ENCODE measurements around the gene NKX2-4.
A peak's percentile ranks its signal among the peaks of the same experiment; 100 is the strongest.
"Not testable (repeated sequence)": the region's sequence is repeated elsewhere in the genome, so short reads cannot be mapped to it uniquely, and the experiment has no call there.

NKX2-4 gene

DNA sequence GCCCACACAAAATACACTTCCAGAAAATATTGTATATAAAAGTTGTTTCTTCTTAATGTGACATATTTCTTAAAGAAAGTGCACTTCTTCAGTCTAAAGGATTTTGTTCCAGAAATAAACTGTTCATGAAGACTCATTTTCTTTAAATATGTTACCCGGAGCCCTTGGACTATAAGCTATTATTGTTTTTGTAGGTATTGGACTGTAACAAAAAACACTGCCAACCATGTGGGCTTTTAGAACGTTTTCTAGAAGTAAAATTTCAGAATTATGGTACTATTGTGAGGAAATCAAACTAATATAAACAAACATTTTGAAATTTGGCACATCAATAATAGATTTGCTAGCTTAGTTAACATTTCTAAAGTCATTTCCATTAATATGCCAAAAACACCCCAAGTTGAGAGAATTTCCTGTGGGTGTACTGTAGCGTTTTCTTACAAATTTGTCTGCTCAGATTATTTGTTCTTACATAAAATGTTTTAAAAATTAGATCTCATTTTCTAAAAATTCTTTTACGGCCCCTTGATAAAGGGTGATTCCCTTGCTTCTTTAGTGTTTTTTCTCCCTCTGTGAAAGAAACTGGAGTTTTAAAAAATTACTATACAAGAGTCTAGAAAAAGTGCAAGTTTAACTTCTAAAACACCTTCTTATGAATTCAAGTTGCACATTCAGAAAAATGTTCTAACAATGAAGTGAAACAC lies 3.4 kb downstream of the NKX2-4 start:
- DNase-seq, result no peak

DNA sequence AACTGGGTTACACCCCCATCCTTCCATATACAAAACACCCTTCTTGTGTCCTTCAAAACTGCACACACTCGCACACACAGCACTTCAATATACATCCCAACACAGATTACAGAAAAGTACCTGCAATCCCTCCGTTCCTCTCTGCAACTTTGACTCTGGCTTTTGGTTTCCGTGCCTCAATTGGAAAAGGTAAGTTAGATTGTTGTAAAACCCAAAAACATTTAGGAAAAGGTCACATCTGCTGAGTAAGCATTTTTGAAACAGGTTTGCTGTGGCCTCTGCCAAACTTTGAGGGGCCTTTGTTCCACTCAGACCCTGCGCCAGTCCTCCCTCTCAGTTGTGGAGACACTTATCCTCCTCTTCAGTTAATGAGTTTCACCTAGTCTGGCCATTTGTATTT lies 4.2 kb downstream of the NKX2-4 start:
- DNase-seq, result no peak

DNA sequence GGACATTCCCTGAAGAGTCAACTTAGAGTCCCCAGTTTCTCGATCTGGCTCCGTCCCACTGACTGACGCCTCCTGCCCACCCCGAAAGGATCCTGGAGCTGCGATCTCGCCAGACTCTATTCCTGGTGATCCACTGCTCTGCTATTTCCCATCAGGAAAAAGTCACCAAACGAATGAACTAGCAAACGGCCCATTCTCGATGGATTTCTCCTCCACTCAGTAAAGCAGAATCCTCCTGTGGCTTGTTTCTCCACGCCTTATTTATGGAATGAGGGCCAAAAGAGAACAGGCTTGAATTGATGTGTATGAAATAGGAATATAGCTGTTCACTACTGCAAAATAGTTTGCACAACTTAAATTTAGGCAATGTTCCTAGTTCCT lies 5.4 kb downstream of the NKX2-4 start:
- no peak for DNase-seq

DNA sequence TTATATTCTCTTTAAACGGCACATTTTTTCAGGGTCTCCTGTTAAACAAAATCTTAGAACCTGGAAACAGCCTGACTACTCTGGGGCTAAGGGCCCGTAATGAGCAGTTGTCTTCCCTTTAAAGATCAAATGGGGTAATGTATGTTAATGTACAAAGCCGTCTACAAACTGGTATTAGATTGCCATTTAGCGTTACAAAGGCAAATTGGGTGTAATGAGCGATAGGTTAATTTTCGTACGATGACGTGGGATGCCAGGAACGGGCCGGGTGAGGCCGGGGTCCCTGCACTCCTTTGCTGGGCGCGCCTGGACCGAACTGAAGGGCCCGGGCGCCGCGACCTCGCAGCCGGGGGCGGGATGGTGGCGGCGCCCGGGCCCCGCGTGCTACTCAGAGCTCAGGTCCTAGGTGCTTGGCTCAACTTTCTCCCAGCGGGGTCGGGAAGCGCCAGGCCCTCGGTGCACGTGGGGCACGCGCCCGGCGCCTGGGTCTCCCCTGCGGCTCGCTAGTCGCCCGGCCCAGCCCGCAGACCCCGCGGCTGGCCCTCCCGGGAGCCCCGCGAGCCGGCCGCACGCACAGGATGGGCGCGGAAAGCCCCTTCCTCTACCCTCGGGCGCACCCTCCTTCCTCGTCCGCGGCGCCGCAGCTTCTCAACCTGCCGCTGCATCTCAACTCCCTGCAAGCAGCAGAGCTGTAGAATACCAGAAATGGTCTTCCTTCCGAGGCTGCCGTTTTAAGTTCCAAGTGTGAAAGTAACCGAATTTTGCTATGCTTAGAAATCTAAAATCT lies 5.9 kb downstream of the NKX2-4 start:
- no peak for DNase-seq

DNA sequence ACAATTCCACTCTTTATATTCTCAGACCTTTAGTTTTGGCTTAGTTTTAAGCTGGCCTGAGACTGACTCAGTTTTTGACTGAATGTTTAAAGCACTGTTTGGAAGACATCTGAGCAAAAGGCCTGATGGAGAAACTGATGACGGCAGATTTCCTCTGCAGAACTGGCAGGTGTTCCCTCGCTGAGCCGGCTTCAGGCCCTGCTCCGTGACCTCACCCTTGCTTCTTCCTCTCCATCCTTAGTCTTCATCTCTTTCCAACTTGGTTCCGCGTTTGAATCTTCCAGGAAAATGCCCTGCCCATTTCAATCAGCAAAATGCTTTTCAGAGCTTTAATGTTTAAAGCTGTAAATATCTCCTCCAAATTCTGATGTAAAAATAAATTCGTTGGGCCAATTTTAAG lies 6.6 kb downstream of the NKX2-4 start:
- DNase-seq, result no peak

DNA sequence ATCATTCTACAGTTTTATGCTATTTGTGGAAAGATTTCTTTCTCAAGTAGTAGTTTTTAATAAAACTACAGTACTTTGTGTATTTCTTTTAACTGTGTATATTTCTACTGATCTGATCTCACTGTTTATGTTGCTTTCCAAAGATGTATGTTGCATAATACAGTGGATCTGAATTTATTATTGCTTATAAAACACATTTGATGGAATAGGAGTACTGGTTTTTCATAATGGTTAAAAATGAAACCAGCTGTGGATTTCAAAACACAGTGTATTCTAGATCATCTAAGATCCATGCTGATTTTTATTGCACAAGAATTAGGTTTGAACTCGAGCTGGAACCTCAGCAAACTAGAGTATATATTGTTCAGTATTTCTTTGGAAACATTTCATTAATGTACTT lies 8.0 kb downstream of the NKX2-4 start:
- no peak for DNase-seq

DNA sequence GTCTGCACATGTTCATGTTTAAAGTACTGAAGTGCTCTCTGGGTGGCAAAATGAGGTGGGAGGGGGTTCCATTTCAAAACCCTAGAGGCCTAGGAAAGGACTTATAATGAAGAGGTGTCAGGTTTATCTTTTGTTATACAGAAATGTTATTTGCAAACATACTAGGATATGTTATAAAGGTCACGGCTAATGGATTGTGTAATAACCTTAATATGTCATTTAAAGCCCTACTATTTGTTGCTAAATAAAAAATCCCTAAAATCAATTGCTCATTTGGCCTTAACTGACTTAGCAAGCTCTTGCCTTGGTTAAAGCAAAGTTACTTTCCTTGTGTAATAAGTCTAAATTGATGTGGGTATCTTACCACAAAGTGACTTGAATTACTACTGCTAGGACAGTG lies 8.8 kb downstream of the NKX2-4 start:
- no peak for DNase-seq

DNA sequence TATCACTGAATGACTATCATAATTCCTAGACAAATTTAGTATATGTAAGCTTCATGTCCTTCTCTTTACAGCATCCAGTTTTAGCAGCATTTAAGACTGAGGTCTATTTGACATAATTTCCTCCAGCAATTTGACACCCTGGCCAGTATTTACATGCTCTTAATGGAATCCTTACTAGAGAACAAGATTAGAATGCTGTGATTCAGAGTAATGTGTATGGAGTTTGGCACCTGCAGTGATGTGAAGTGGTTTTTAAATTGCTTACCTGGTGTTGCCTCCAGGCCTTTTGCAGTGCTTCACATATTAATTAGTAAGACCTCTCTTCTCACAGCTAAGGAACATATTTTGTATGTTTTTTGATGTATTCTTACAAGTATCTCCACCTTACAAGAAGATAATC lies 9.8 kb downstream of the NKX2-4 start:
- DNase-seq, result no peak

DNA sequence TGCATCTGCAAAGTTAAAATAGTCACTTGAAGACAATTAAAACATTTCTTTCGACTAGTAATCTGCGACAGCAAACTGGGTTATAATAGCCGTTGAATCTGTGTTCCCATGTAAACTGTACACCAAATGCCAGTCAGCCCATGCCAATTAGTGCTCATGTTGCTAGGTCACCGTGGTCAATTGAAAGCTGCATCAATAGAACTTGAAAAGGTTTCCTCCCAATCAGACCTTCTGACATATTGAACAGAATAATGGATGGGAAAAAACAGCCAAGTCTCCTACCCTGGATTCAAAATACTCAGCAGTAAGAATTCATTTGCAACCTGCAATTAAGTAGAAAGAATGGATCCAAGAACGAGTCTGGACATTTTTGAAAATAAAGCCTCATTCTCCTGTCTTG lies 11.2 kb downstream of the NKX2-4 start:
- DNase-seq, result no peak

DNA sequence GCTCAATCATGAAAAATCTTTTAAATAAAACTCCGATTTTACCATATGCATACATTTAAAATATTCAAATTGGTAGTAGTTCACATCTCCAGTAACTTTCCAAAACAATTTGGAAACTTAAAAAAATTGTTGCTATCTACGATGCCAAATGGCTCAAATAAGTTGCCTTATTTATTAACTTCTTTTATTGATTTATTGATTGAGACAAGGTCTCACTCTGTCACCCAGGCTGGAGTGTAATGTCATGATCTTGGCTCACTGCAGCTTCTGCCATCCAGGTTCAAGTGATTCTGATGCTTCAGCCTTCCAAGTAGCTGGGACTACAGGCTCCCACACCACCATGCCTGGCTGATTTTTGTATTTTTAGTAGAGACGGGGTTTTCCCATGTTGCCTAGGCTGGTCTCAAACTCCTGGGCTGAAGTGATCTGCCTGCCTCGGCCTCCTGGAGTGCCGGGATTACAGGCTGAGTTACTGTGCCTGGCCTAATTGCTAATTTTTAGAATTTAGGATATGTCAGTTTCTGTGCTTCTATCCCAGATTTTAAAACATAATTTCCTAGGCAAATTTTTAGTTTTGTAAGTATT lies 12.9 kb downstream of the NKX2-4 start:
- no peak for DNase-seq

DNA sequence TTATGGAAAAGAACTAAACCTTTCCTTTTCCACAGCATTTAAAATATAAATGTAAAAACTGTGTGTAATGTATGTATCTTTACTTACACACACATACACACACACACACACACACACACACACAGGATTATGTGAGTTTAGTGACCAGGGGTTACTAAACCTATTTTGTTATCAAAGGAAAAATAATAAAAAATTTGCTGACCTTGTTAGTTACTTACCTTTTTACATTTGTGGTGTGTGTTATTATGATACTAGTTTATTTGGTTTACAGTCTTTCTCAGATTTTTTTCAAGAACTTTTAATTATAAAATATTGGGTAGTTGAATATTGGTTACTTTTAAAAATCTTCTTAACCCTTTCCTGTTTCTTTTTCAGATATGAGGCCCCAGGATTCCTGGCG lies 15.7 kb downstream of the NKX2-4 start:
- DNase-seq, result no peak

DNA sequence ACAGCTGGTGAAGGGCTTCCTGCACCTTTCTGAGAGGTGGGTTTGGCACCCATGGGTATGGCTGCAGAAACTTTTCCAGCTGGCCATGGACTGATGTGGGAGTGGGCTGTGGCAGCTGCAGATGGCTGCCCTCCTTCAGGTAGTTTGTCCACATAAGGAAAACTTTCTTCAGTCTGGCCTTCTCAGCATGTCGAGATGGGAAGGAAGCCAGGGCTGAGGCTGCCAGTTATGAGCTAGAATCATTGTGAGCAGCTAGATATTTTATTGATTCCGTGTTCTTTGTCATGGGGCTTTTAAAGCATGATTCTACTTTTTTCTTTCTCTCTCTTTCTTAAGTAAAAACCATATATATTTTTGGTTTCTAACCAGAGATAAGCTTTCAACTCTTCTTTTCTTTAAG lies 16.6 kb downstream of the NKX2-4 start:
- DNase-seq, result no peak

DNA sequence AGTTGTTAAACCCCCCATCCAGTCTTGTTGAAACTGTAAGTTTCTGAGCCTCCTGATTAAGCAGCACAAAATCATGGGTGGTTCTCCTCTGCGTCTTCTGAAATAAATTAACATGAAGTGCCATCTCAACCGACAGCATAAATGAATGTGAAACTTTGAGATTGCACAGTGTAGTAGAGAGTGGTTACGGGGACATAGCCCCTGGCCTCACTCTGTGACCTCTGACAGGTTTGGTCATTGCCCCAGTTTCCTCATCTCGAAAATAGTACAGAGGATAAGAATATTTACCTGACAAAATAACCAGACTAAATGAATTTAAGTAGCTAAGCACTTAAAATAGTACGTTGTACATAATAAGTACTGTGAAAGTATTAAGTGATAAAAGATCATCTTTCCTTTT lies 19.1 kb downstream of the NKX2-4 start:
- DNase-seq, result no peak

DNA sequence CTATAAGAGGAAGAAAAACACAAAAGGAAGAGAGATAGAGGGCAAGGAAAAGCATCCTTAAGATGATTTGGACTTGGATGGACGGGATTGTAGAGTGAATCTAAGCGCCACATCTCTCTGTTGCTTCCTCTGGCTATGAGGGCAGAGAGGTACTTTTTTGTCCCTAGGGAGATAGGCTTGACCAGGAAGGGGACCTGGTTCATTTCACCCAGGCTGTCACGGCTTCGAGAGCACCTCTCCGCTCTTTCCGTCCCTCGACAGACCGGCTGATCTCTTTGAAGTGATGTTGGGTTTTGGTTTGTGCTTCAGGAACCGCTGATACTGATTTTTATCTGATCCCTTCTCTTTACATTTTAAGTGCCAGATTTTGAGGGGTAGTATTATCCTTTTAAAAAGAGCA lies 19.6 kb downstream of the NKX2-4 start:
- no peak for DNase-seq

DNA sequence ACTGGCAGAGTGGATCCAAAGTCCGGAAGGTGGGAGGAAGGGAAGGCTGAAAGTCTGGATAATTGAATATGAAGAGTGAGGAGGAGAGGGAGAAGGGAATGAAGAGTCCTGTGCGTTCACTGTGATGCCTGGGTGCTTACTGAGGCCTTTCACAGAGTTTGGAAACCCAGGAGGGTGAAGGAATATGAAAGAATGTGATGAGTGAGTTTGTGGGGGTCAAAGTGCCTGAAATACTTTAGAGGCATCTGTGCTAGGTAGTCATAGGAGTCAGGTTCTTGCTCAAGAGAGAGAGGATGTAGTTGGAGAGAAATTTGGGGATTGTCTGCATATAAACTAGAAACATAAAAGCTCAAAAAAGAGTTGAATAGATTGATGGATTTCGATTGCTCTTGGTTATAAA lies 20.7 kb downstream of the NKX2-4 start:
- no peak for DNase-seq

DNA sequence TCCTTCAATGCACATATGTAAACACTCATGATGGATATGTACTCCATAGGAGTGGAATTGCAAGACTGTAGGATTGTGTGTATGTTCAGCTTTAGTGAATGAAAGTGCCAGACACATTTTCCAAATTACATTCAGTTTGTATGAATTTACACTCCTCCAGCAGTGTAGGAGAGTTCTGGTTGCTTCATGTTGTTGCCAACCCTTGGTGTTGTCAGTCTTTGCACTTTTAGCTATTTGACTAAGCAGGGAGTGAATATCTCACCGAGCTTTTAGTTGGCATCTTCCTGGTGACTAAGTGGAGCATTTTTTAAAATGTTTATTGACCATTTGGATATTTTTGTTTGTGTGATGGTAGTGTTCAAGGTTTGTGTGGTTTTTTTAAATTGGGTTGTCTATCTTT lies 23.9 kb downstream of the NKX2-4 start:
- DNase-seq, result no peak

DNA sequence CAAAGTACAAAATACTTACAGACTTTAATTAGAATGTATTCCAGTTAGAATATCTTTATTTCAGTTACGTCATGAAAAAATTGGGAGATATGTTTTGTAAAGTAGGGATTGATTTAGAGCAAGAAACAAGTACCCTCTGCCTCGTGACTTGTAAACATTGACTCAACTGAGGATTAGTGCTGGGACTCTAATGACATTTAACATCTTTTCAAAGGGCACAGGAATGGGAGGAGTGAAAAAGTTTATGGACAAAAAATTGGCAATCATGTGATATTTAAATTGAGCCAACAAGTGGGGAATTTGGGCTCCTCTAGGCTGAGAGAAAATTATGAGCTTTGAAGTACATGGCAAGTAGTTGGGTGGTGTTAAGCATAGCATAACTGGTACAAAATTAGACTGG lies 25.3 kb downstream of the NKX2-4 start:
- no peak for DNase-seq

DNA sequence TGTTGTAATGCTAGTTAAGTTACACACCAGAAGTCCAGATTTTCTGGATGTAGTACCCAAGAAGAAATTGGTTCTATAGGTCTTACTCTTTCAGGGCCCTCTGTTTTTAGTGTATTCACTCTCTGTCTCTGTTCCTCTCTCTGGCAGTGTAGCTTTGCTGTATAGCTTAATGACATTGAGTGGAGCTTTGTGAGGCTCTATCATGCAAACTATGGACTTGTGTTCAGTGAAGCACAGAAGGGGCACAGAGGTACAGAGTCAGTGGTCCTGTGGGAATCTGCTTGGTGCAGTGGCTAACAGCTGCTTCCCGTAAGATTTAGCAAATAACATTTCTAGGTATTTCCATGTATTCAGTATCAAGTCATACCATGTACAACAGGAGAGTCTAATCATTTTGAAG lies 26.1 kb downstream of the NKX2-4 start:
- DNase-seq, result no peak

DNA sequence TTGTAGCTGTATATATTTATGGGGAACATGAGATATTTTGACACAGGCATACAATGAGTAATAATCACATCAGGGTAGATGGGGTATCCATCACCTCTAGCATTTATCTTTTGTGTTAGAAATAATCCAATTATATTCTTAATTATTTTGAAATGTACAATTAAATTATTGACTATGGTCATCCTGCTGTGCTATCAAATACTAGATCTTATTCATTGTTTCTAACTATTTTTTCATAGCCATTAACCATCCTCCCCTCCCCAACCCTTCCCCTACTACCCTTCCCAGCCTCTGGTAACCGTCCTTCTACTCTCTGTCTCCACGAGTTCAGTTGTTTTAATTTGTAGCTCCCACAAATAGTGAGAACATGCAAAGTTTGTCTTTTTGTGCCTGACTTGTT lies 28.5 kb downstream of the NKX2-4 start:
- DNase-seq, result no peak

DNA sequence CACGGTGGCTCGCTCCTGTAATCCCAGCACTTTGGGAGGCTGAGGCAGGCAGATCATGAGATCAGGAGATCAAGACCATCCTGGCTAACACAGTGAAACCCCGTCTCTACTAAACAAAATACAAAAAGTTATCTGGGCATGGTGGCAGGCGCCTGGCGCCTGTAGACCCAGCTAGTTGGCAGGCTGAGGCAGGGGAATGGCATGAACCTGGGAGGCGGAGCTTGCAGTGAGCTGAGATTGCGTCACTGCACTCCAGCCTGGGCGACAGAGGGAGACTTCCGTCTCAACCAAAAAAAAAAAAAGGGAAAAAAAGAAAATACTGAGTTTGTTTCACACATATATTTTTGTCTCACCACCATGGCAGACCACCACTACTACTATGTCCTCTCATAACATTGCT lies 31.1 kb downstream of the NKX2-4 start:
- DNase-seq, result not testable (repeated sequence)

DNA sequence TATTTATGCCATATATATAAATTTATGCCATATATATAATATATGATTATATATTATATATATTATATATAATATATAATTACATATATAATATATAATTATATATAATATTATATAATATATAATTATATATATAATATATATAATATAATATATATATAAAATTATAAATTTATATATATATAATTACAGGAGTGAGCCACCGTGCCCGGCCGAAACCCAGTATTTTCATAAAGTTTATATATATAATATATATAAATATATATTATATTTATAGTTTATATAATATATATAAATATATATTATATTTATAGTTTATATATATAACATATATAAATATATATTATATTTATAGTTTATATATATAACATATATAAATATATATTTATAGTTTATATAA lies 31.6 kb downstream of the NKX2-4 start:
- no peak for DNase-seq

DNA sequence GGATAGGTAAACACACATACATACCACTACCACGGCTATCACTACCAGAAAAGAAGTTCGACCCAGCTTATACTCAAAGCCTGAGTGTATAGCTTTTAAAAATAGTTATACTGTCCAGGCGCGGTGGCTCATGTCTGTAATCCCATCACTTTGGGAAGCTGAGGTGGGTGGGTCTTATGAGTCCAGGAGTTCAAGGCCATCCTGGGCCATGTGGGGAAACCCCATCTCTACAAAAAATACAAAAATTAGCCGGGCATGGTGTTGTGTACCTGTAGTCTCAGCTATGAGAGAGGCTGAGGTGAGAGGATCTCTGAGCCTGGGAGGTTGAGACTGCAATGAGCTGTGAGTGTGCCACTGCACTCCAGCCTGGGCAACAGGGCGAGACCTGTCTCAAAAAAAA lies 32.9 kb downstream of the NKX2-4 start:
- no peak for DNase-seq

DNA sequence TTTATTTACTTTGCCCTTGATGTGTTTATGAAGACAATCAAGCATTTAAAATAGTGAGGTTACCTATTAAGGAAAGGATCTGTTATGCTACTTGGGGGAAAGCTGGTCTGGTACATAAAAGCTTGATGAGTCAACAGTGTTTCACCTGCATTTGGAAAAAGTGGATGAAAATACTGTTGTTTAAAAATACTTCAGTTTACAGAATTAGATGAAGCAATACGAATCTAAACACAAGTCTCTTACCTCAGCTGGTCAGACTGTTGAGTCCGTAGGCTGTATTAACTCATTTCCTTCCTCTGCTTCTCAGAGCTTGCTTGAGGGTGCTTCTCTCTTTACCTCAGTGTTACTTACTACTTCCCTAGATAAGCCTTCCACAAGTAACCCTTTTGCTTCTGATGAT lies 36.1 kb downstream of the NKX2-4 start:
- DNase-seq, result peak; percentile 76 to 87

DNA sequence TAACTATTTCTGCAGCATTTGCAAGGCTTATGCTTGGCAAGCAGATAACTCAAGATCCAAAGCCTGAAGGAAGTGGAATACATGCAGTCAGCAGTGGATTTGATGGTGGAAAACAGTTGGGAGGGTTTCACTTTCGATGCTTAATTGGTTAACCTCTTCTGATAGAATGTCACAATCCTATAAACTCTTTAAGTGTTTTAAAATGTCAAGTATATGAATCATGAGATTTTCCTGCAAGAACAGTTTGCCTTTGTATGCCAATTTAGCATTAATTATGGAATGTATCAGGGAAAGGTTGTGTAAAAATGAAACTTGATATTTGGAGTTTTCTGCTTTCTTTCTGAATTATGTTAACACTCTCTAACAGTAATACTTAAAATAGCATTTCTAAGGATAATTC lies 36.6 kb downstream of the NKX2-4 start:
- no peak for DNase-seq

DNA sequence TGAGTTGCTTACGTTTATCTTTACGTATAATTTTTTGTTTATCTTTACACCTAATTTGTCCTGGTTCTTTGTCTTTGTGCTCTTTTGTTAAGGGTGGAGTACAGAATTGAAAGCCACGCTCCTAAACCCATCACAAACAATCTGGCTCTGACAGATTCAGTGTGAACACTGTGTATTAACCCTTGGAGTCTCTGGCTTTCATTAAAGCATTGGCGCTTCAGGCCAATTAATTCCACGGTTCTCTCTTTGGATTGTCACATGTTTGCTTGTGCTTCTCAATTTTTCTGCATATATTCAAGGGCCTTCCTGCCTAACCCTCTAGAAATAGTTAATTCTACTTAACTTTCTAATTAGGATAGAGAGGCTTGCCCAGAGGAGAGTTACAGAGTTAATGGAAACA lies 38.6 kb downstream of the NKX2-4 start:
- DNase-seq, result no peak

Data from AML-193 (cell line).